ENCODE results near the gene PDLIM1.

The PDLIM1 gene

GRCh38 chr10:95327367-95327766, 36.6 kb upstream of the PDLIM1 start:
- no peak overlapping the region for H3K9ac ChIP-seq (ENCODE audit: low read length)
- TF ChIP-seq EZH2phosphoT487 (conservative IDR thresholded peaks at IDR 0.05; ENCODE audit: low read length) = no peak
- no peak for TF ChIP-seq CTCF (IDR thresholded peaks at IDR 0.05; ENCODE audit: insufficient read depth, low read length, poor library complexity, severe bottlenecking)

GRCh38 chr10:95326396-95326795, 35.6 kb upstream of the PDLIM1 start:
- H3K79me2 ChIP-seq (ENCODE audit: insufficient read depth, low read length) = no peaks in the 10 kb centered on the region
- no peaks in the 10 kb centered on the region for H3K27me3 ChIP-seq (ENCODE audit: low read length)
- H2AFZ ChIP-seq (ENCODE audit: low read depth, low read length, severe bottlenecking) = no peak overlapping the region
- H3K27ac ChIP-seq (ENCODE audit: low read depth, low read length) = no peak overlapping the region
- H3K9me3 ChIP-seq (ENCODE audit: insufficient read depth, low read length) = no peaks in the 10 kb centered on the region
- no peaks in the 10 kb centered on the region for H3K9me2 ChIP-seq (replicated peaks; ENCODE audit: insufficient read depth, low read length)
- H3F3A ChIP-seq (ENCODE audit: insufficient read depth) = no peaks in the 10 kb centered on the region
- no peak overlapping the region for H3K9ac ChIP-seq (ENCODE audit: low read length)
- no peaks in the 10 kb centered on the region for H3K36me3 ChIP-seq (ENCODE audit: low read length)
- TF ChIP-seq CTCF (IDR thresholded peaks at IDR 0.05; ENCODE audit: insufficient read depth, low read length, poor library complexity, severe bottlenecking) (no peak), EZH2phosphoT487 (conservative IDR thresholded peaks at IDR 0.05; ENCODE audit: low read length) (no peak)
- H4K20me1 ChIP-seq (ENCODE audit: low read depth, low read length) = no peaks in the 10 kb centered on the region
- H3K4me2 ChIP-seq (ENCODE audit: low read depth, low read length, poor library complexity, severe bottlenecking) = no peak overlapping the region
- H3K4me3 ChIP-seq (ENCODE audit: insufficient read depth, low read length, poor library complexity, severe bottlenecking) = no peak overlapping the region

More at GRCh38 chr10:95327367-95327766, 36.6 kb upstream of the PDLIM1 start:
- Histone ChIP-seq H2AFZ (ENCODE audit: low read depth, low read length, severe bottlenecking) (no peak overlapping the region), H3K79me2 (ENCODE audit: insufficient read depth, low read length) (no peaks in the 10 kb centered on the region), H3F3A (ENCODE audit: insufficient read depth) (no peaks in the 10 kb centered on the region), H3K36me3 (ENCODE audit: low read length) (no peaks in the 10 kb centered on the region), H3K9me2 (replicated peaks; ENCODE audit: insufficient read depth, low read length) (no peaks in the 10 kb centered on the region), H3K27me3 (ENCODE audit: low read length) (no peaks in the 10 kb centered on the region), H3K27ac (ENCODE audit: low read depth, low read length) (no peak overlapping the region), H3K4me2 (ENCODE audit: low read depth, low read length, poor library complexity, severe bottlenecking) (no peak overlapping the region), H3K9me3 (ENCODE audit: insufficient read depth, low read length) (no peaks in the 10 kb centered on the region), H4K20me1 (ENCODE audit: low read depth, low read length) (no peaks in the 10 kb centered on the region), H3K4me3 (ENCODE audit: insufficient read depth, low read length, poor library complexity, severe bottlenecking) (no peak overlapping the region)

- Histone ChIP-seq H2AFZ (ENCODE audit: low read depth, low read length, severe bottlenecking) (no peak overlapping the region), H3K4me3 (ENCODE audit: insufficient read depth, low read length, poor library complexity, severe bottlenecking) (no peak overlapping the region), H3F3A (ENCODE audit: insufficient read depth) (no peaks in the 10 kb centered on the region), H3K9ac (ENCODE audit: low read length) (no peak overlapping the region), H3K9me2 (replicated peaks; ENCODE audit: insufficient read depth, low read length) (no peaks in the 10 kb centered on the region), H3K79me2 (ENCODE audit: insufficient read depth, low read length) (no peaks in the 10 kb centered on the region), H3K9me3 (ENCODE audit: insufficient read depth, low read length) (no peaks in the 10 kb centered on the region), H4K20me1 (ENCODE audit: low read depth, low read length) (no peaks in the 10 kb centered on the region), H3K4me2 (ENCODE audit: low read depth, low read length, poor library complexity, severe bottlenecking) (no peak overlapping the region), H3K27ac (ENCODE audit: low read depth, low read length) (no peak overlapping the region), H3K36me3 (ENCODE audit: low read length) (no peaks in the 10 kb centered on the region), H3K27me3 (ENCODE audit: low read length) (no peaks in the 10 kb centered on the region)
- no peak for TF ChIP-seq EZH2phosphoT487 (conservative IDR thresholded peaks at IDR 0.05; ENCODE audit: low read length)
- TF ChIP-seq CTCF (IDR thresholded peaks at IDR 0.05; ENCODE audit: insufficient read depth, low read length, poor library complexity, severe bottlenecking) = no peak
Measured at GRCh38 chr10:95325863-95326262, 35.1 kb upstream of the PDLIM1 start.
